A549 treated with Mapracorat at 1 μM for 4 hours (cell line): ENCODE results near the gene CFC1B. TPM values are rescaled to one million over a fixed set of nuclear protein-coding genes. Genes with fewer than 3 reads are reported as not detected.

Experiments
- total RNA-seq: library from RNA; stranded (reverse); fragments of 200-300 nt; extraction: Qiagen RNA extraction; gene quantifications from 5 replicates; pipeline ENCODE4 v1.2.3, GENCODE V29; 2022

Gene CFC1B
- not detected in 5 replicates for total RNA-seq

GRCh38 chr2:130520992-130521391, at the start of gene CFC1B:
Gene CFC1B (plus strand): TSS chr2:130521222. CDS start chr2:130521485, 263 bp downstream.

DNA sequence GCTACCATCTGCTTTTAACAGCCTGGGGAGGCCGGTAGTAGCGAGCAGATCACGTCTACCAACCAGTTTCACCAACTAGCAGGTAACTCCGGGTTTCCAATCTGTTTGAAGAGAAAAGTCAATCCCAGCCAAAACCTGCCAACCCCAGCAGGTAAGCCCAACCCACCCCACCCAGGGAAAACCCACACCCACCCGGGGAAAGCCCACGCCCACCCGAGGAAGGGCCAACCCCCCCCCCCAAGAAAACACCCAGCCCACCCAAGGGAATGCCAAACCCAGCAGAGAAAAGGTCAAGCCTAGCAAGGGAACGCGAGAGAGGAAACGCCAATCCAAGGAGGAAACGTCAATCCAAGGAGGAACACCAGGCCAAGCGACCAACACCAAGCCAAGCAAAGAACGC, 11.8 kb upstream of the CFC1B start, which contains the start of gene POTEI:
Gene POTEI, minus strand, starts transcription at position 101 of the 400 bp plus-strand sequence. Its CDS starts 93 bp downstream, at position 8.

Other genes with a start within 250 kb of the CFC1B start
- gene IMP4, start 178.3 kb upstream of the CFC1B start, total RNA-seq, result 143 to 180 TPM (median 159 TPM) in 5 replicates
- 26.2 to 31.3 TPM (median 29.4 TPM) in 5 replicates for gene PTPN18, start 165.2 kb upstream of the CFC1B start, total RNA-seq
- not detected in 5 replicates for gene POTEI, start 11.9 kb upstream of the CFC1B start, total RNA-seq
- gene CFC1, start 78.4 kb downstream of the CFC1B start, total RNA-seq, result not detected in 5 replicates
- not detected in 5 replicates for gene POTEJ, start 90.2 kb downstream of the CFC1B start, total RNA-seq
- not detected in 5 replicates for gene GPR148, start 207.8 kb downstream of the CFC1B start, total RNA-seq
- gene AMER3, start 234.3 kb downstream of the CFC1B start, total RNA-seq, result not detected in 5 replicates